ENCODE data around the gene SLC39A12.

DNA sequence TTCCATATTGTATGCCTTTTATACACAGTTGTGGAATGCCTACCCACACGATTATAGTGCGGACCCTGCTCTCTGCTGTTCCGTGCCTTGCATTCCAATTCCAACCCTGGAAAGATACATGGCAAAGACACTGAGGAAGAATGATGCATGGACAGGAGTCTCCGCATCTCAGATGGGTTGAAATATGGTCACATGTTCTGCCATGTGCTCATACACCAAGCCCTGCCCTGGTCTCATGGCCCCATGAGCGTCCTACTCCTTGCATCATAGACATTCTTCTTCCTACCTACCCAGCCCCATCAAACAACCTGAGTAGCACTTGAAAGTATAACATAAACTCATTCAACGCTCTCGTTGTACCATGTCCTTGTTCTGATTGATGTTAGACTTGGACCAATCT, 6.3 kb downstream of the SLC39A12 start:
- TF ChIP-seq STAT1 (conservative IDR thresholded peaks at IDR 0.05) (no peak), EZH2 (IDR thresholded peaks at IDR 0.05; ENCODE audit: borderline replicate concordance, control insufficient read depth, low read depth, low read length) (no peak), ETV6 (conservative IDR thresholded peaks at IDR 0.05 in 1 of 2, IDR thresholded peaks at IDR 0.05 in 1 of 2; ENCODE audit: borderline replicate concordance in 1 of 2, low read depth in 1 of 2) (no peak), CBX3 (IDR thresholded peaks at IDR 0.05; ENCODE audit: borderline replicate concordance, low read depth) (no peak), ESRRA (IDR thresholded peaks at IDR 0.05; ENCODE audit: low read length) (no peak), HDAC2 (IDR thresholded peaks at IDR 0.05) (no peak), RBBP5 (conservative IDR thresholded peaks at IDR 0.05) (no peak)
- TF ChIP-seq, protein P1, sequence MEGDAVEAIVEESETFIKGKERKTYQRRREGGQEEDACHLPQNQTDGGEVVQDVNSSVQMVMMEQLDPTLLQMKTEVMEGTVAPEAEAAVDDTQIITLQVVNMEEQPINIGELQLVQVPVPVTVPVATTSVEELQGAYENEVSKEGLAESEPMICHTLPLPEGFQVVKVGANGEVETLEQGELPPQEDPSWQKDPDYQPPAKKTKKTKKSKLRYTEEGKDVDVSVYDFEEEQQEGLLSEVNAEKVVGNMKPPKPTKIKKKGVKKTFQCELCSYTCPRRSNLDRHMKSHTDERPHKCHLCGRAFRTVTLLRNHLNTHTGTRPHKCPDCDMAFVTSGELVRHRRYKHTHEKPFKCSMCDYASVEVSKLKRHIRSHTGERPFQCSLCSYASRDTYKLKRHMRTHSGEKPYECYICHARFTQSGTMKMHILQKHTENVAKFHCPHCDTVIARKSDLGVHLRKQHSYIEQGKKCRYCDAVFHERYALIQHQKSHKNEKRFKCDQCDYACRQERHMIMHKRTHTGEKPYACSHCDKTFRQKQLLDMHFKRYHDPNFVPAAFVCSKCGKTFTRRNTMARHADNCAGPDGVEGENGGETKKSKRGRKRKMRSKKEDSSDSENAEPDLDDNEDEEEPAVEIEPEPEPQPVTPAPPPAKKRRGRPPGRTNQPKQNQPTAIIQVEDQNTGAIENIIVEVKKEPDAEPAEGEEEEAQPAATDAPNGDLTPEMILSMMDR (IDR thresholded peaks at IDR 0.05 in 2 of 3, conservative IDR thresholded peaks at IDR 0.05 in 1 of 3; ENCODE audit: control insufficient read depth in 2 of 3, extremely low read depth in 1 of 3, insufficient read depth in 1 of 3, low read depth in 3 of 3, low read length in 3 of 3), result no peak
- TF ChIP-seq, protein P2, sequence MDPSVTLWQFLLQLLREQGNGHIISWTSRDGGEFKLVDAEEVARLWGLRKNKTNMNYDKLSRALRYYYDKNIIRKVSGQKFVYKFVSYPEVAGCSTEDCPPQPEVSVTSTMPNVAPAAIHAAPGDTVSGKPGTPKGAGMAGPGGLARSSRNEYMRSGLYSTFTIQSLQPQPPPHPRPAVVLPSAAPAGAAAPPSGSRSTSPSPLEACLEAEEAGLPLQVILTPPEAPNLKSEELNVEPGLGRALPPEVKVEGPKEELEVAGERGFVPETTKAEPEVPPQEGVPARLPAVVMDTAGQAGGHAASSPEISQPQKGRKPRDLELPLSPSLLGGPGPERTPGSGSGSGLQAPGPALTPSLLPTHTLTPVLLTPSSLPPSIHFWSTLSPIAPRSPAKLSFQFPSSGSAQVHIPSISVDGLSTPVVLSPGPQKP (IDR thresholded peaks at IDR 0.05; ENCODE audit: low read depth, low read length), result no peak
- TF ChIP-seq, protein P3, sequence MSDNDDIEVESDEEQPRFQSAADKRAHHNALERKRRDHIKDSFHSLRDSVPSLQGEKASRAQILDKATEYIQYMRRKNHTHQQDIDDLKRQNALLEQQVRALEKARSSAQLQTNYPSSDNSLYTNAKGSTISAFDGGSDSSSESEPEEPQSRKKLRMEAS (IDR thresholded peaks at IDR 0.05; ENCODE audit: low read depth, low read length), result no peak
- TF ChIP-seq, protein P4, sequence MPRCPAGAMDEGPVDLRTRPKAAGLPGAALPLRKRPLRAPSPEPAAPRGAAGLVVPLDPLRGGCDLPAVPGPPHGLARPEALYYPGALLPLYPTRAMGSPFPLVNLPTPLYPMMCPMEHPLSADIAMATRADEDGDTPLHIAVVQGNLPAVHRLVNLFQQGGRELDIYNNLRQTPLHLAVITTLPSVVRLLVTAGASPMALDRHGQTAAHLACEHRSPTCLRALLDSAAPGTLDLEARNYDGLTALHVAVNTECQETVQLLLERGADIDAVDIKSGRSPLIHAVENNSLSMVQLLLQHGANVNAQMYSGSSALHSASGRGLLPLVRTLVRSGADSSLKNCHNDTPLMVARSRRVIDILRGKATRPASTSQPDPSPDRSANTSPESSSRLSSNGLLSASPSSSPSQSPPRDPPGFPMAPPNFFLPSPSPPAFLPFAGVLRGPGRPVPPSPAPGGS (IDR thresholded peaks at IDR 0.05; ENCODE audit: borderline replicate concordance, insufficient read depth, low read depth, low read length, poor library complexity, severe bottlenecking), result no peak
